CD4-positive, alpha-beta T cell treated with Interferon gamma for 1 hour (primary cell): ENCODE data around the gene TMEM192.
"Not testable (repeated sequence)": the region's sequence is repeated elsewhere in the genome, so short reads cannot be mapped to it uniquely, and the experiment has no call there.

ENCODE experiments used
- DNase-seq: peaks from one replicate; pipeline ENCODE4 v3.0.0-alpha.2; 2020

The TMEM192 gene

GRCh38 chr4:165088366-165088765, 24.3 kb downstream of the TMEM192 start:
- DNase-seq: no peak

DNA sequence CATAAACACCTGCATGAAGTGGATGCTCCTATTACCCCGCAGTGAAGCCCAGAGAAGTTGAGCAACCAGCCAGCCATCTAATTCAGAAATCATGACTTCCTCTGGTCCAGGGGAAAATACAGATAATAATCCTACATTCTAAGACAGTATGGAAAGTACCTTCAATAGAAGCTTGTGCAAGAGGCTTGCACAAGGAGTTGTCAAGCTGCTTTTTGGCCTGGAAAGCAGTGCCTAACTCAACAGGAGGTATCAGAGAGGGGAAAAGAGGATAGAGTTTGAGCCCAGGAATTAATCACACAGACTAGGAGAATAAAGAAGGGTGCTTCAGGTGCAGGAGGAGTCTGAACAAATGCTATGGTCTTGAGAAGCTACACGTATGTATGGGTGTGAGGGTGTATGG, 26.7 kb downstream of the TMEM192 start:
- no peak for DNase-seq

DNA sequence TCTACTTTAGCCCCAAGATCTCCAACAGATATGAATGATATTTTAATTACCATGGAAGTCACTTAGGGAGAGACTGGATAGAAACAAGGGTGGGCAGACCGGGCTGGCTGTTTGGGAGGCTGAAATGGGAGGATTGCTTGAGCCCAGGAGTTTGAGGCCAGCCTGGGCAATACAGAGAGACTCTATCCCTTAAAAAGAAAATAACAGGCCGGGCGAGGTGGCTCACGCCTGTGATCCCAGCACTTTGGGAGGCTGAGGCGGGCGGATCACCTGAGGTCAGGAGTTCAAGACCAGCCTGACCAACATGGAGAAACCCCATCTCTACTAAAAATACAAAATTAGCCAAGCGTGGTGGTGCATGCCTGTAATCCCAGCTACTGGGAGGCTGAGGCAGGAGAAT, 27.9 kb downstream of the TMEM192 start:
- not testable (repeated sequence) for DNase-seq

DNA sequence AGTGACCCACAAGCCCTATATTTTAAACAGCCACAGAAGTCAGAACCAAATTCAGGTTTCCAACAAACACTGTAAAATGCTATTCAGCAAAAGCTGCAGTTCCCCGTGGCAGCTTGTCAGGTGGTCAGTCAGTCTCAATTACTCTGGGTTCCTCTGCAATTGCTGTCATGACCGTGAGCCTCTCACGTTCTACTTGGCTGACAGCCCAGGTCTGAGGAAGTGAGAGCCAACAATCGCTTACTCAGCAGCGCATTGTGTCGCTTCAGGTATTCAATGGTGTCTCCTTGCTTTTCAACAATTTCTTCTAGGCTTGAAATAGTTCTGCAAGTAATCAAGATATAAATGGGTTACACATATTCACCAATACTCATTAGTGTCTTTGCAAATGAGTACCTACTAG, 33.2 kb downstream of the TMEM192 start:
- DNase-seq: no peak

- no peak for DNase-seq
These were observed 35.6 kb downstream of the TMEM192 start for GRCh38 chr4:165077034-165077578.

- not testable (repeated sequence) for DNase-seq
These were observed 39.3 kb downstream of the TMEM192 start for GRCh38 chr4:165073346-165073745.

GRCh38 chr4:165070560-165070959, 42.1 kb downstream of the TMEM192 start:
- no peak for DNase-seq

- no peak for DNase-seq
These were observed 51.7 kb downstream of the TMEM192 start for GRCh38 chr4:165060938-165061337.

- DNase-seq: no peak
These were observed 53.3 kb downstream of the TMEM192 start for GRCh38 chr4:165059386-165059785.

- no peak for DNase-seq
These were observed 54.0 kb downstream of the TMEM192 start for GRCh38 chr4:165058666-165059065.

GRCh38 chr4:165055601-165056000, 57.1 kb downstream of the TMEM192 start:
- no peak for DNase-seq

GRCh38 chr4:165053645-165054044, 59.0 kb downstream of the TMEM192 start, which contains the start of gene TRIM75:
TRIM75 (plus strand) TSS chr4:165053866; CDS start chr4:165059148, 5,282 bp downstream.
- no peak for DNase-seq

- DNase-seq: no peak
These were observed 60.0 kb downstream of the TMEM192 start for GRCh38 chr4:165052627-165053026.

DNA sequence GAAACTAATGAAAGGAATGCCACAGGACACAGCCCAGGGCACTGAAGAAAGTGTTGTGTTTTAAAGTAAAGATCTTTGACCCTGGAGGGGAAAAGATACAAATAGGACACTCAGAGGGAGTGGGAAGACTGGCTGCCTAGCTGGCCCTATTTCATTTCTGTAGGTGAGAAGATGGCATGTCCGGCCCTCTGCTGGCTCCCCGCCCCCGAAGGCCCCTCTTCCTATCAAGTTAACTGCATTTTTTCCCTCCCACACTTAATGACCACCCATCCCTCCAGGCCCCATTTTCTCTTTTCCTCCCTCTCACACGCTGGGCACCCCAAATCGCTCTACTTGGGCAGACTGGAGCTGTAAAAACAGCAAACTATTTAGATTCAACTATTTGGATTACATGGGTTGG, 64.5 kb downstream of the TMEM192 start:
- no peak for DNase-seq

DNA sequence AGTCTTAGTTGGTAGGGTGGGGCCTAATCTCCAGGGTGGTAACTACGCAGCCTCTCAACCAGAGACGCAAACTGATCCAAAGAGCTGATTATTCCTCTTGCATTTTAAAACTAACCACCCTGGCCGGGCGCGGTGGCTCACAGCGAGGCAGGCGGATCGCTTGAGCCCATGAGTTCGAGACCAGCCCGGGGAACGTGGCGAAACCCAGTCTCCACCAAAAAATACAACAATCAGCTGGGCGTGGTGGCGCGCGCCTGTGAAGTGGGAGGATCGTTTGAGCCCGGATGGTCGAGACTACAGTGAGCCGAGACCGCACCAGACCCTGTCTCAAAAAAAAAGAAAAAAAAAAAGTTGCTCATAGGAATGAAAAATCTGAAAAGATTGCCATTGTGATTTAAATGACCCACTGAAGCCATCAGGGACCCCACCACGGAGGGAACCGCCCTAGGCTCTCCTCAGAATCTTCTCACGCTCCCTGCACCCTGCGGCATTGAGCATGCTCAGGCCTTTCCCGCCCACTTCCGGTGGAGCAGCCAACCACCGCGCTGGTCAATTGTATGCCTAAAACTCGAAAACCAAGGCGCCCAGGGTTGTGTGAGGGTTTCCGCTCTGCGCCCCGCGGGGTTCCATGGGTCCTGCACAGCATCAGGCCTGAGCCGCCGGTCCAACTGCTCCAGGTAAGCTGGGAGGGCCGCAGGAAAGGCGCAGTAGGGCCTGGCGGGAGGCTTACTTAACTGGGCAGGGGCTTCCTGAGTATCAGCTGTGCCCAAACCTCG, 81.0 kb downstream of the TMEM192 start, which contains the start of gene TRIM60:
TSS of gene TRIM60 (plus strand) at position 564 of the 776 bp plus-strand sequence. CDS start 8,074 bp downstream, outside the sequence.
- no peak for DNase-seq

DNA sequence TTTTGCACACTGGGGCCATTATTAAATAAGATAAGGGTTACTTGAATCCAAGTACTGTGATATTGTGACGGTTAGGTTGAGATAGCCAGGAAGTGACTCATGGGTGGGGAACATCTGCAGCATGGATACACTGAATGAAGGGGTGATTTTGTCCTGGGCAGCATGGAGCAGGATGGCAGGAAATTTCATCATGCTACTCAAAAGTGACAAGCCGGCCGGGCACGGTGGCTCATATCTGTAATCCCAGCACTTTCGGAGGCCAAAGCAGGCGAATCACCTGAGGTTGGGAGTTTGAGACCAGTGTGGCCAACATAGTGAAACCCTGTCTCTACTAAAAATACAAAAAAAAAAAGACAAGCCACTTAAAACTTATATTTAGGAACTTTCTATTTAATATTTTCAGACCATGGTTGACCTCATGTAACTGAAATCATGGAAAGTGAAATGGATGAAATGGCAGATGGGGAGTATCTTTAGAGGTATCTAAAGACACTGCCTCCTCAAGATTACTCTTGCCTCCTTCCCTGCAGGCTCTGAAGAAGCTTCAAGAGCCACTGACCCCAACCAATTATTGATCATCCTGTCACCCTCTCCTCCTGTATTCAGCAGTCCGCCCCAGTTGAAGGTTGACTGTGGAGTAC, 84.8 kb downstream of the TMEM192 start:
- DNase-seq: no peak

- not testable (repeated sequence) for DNase-seq
These were observed 86.9 kb downstream of the TMEM192 start for GRCh38 chr4:165025782-165026181.
